AG10803 (cell line): ENCODE measurements around the gene STAG3.
"Not testable (repeated sequence)": the region's sequence is repeated elsewhere in the genome, so short reads cannot be mapped to it uniquely, and the experiment has no call there.

Experiments used
- DNase-seq: peaks from one replicate; pipeline ENCODE4 v3.0.0; 2010; ENCODE audit warnings: low read depth
- H3K4me3 ChIP-seq: 2 replicates; pipeline ENCODE4 v1.5.1; 2011; ENCODE audit warnings: mild to moderate bottlenecking, low read length, control low read depth
- TF ChIP-seq, protein P1 (sequence below): conservative IDR thresholded peaks from 2 replicates; pipeline ENCODE4 v1.5.1; 2011; ENCODE audit warnings: mild to moderate bottlenecking, low read length, control low read depth, inconsistent platforms

Gene STAG3

GRCh38 chr7:100137851-100138760, 39.6 kb upstream of the STAG3 start:
- no peak overlapping the region for H3K4me3 ChIP-seq
- DNase-seq: no peak
- TF ChIP-seq, protein P1, sequence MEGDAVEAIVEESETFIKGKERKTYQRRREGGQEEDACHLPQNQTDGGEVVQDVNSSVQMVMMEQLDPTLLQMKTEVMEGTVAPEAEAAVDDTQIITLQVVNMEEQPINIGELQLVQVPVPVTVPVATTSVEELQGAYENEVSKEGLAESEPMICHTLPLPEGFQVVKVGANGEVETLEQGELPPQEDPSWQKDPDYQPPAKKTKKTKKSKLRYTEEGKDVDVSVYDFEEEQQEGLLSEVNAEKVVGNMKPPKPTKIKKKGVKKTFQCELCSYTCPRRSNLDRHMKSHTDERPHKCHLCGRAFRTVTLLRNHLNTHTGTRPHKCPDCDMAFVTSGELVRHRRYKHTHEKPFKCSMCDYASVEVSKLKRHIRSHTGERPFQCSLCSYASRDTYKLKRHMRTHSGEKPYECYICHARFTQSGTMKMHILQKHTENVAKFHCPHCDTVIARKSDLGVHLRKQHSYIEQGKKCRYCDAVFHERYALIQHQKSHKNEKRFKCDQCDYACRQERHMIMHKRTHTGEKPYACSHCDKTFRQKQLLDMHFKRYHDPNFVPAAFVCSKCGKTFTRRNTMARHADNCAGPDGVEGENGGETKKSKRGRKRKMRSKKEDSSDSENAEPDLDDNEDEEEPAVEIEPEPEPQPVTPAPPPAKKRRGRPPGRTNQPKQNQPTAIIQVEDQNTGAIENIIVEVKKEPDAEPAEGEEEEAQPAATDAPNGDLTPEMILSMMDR: no peak

DNA sequence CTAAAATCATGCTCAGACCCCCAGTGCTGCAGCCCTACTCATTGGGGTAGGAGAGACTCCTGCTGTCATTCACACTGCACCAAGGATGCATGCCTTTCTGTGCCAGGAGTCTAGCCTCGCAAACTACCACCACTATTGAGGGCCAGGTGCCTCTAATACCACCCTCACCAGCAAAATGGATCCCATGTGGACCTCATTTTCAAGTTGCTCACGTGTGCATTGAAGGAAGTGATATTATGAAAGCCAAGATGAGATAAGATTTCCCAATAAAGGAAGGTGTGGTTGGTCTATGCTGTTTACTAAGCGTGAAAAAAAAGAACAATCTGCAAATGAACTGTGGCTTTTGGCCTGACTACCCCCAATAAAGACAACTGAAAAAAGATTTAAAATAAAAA, 36.2 kb upstream of the STAG3 start:
- TF ChIP-seq, protein P1: no peak
- no peak overlapping the region for H3K4me3 ChIP-seq
- DNase-seq: no peak

DNA sequence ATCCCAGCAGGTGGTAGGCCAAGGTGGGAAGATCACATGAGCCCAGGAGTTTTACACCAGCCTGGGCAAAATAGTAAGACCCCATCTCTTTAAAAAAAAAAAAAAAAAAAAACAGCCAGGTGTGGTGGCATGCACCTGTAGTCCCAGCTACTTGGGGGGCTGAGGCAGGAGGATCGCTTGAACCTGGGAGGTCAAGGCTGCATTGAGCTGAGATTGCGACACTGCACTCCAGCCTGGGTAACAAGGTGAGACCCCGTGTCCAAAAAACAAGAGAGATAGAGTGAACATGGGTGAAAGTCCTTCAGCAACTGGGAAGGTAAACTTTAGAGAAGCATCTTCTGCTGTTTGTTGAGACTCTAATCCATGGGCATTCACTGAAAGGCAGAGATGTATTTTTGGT, 35.3 kb upstream of the STAG3 start:
- TF ChIP-seq, protein P1: no peak
- no peak overlapping the region for H3K4me3 ChIP-seq
- DNase-seq: no peak

GRCh38 chr7:100146350-100146749, 31.4 kb upstream of the STAG3 start:
- peak; percentile 77 for DNase-seq

GRCh38 chr7:100147278-100147677, 30.4 kb upstream of the STAG3 start:
- DNase-seq: no peak
- TF ChIP-seq, protein P1: no peak
- H3K4me3 ChIP-seq: no peak overlapping the region

More at GRCh38 chr7:100146350-100146749, 31.4 kb upstream of the STAG3 start:
- not testable (repeated sequence) for H3K4me3 ChIP-seq

- no peak for DNase-seq
- TF ChIP-seq, protein P1: no peak
- H3K4me3 ChIP-seq: peak overlapping the region; percentile 54
These were observed 29.5 kb upstream of the STAG3 start for GRCh38 chr7:100148225-100148558.

DNA sequence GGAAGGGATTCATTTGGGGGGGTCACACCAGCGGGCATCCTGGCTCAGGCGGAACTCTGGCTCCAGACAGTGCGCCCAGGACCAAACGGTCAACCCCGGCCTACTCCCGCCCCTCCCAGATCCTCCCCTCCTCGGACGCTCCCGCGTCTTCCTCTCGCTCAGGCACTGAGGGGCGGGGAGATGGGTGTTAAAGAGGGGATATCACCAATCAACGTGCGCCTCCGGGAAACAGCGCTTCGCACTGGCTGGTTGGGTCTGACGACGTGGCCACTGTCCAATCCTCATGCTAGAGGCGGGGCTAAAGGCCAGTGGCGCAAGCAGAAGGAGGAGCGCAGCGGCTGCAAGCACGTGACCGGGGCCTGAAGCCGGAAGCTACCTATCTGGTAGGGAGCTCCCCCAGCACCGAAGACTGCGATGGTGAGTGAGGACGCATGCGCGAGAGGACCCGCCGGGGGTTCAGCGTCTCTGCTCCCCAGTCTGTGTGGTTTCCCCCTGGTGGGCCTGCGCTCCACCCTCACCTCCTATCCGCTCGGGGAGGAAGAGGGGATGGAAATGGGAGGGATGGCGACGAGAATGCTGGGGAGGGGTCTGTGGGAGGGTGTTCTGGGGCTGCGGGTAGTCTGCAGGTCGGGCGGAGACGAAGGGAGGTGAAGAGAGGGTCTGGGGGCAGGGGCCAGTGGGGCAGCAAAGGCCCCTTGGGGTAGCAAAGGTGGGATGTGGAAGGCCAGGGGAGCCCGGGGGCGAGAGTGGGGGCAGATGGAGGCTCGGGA, 29.0 kb upstream of the STAG3 start, which contains the start of gene LAMTOR4:
Gene LAMTOR4 (plus strand): TSS at position 360 of the 770 bp plus-strand sequence. CDS start 55 bp downstream, at position 415.
- TF ChIP-seq, protein P1: no peak
- DNase-seq: peak; percentile 99
- peak within 1 kb of the TSS; percentile 100 for H3K4me3 ChIP-seq
